Muscle layer of colon (tissue), 2 donors: ENCODE results near the gene SWI5.

Source experiments
- H3K27ac ChIP-seq: one replicate; pipeline ENCODE4 v1.7.0; 2013; ENCODE audit warnings: low read depth, mild to moderate bottlenecking, low read length, moderate library complexity
- H3K27me3 ChIP-seq, 2 donors: one replicate each; pipeline ENCODE4 v1.7.0; 2013; ENCODE audit warnings: low read length in 2 of 2, mild to moderate bottlenecking in 2 of 2; ENCODE audit not compliant: insufficient read depth in 2 of 2, control insufficient read depth in 1 of 2
- H3K36me3 ChIP-seq: one replicate; pipeline ENCODE4 v1.7.0; 2013; ENCODE audit warnings: mild to moderate bottlenecking, low read length; ENCODE audit not compliant: insufficient read depth
- H3K4me1 ChIP-seq: one replicate; pipeline ENCODE4 v1.7.0; 2013; ENCODE audit warnings: mild to moderate bottlenecking, low read length; ENCODE audit not compliant: insufficient read depth
- H3K4me3 ChIP-seq, 2 donors: one replicate each; pipeline ENCODE4 v1.7.0; 2013; ENCODE audit warnings: low read length in 2 of 2, low read depth in 1 of 2, mild to moderate bottlenecking in 1 of 2, moderate library complexity in 1 of 2
- H3K9ac ChIP-seq: one replicate; pipeline ENCODE4 v1.7.0; 2013; ENCODE audit warnings: low read length
- H3K9me3 ChIP-seq: one replicate; pipeline ENCODE4 v1.7.0; 2013; ENCODE audit warnings: mild to moderate bottlenecking, low read length
- donor health status: abdominal sarcoma.
- donor health status: Adenocarcinoma of cecum.

The SWI5 gene

GRCh38 chr9:128310461-128310860, 34.4 kb downstream of the SWI5 start:
- no peak overlapping the region for H3K9ac ChIP-seq
- H3K27ac ChIP-seq: no peak overlapping the region

GRCh38 chr9:128314697-128315096, 38.6 kb downstream of the SWI5 start:
- Histone ChIP-seq H3K4me1 (no peaks in the 10 kb centered on the region), H3K4me3 (no peak overlapping the region), H3K9ac (no peak overlapping the region), H3K27ac (no peak overlapping the region), H3K27me3 (no peaks in the 10 kb centered on the region), H3K9me3 (no peaks in the 10 kb centered on the region), H3K36me3 (peaks cover 50% of the 10 kb centered on the region)

More at GRCh38 chr9:128310461-128310860, 34.4 kb downstream of the SWI5 start:
- Histone ChIP-seq H3K36me3 (peaks cover 35% of the 10 kb centered on the region), H3K4me1 (no peaks in the 10 kb centered on the region), H3K27me3 (no peaks in the 10 kb centered on the region), H3K4me3 (no peak overlapping the region), H3K9me3 (no peaks in the 10 kb centered on the region)

- Histone ChIP-seq H3K4me3 (no peak overlapping the region), H3K36me3 (peaks cover 38% of the 10 kb centered on the region), H3K9me3 (no peaks in the 10 kb centered on the region), H3K27me3 (no peaks in the 10 kb centered on the region), H3K9ac (no peak overlapping the region), H3K27ac (no peak overlapping the region), H3K4me1 (peaks cover 4% of the 10 kb centered on the region)
These were observed 40.3 kb downstream of the SWI5 start for GRCh38 chr9:128316421-128316820.

- Histone ChIP-seq H3K9me3 (no peaks in the 10 kb centered on the region), H3K4me3 (no peak overlapping the region), H3K27me3 (no peaks in the 10 kb centered on the region), H3K9ac (no peak overlapping the region), H3K4me1 (peaks cover 5% of the 10 kb centered on the region), H3K27ac (no peak overlapping the region), H3K36me3 (peaks cover 36% of the 10 kb centered on the region)
These were observed 41.6 kb downstream of the SWI5 start for GRCh38 chr9:128317629-128318028.

- H3K36me3 ChIP-seq: peaks cover 29% of the 10 kb centered on the region
- peaks cover 15% of the 10 kb centered on the region for H3K4me1 ChIP-seq
- H3K27ac ChIP-seq: no peak overlapping the region
- H3K9me3 ChIP-seq: no peaks in the 10 kb centered on the region
- peak overlapping the region; percentile 99 for H3K4me3 ChIP-seq
- no peaks in the 10 kb centered on the region for H3K27me3 ChIP-seq
- no peak overlapping the region for H3K9ac ChIP-seq
These were observed 45.3 kb downstream of the SWI5 start for GRCh38 chr9:128321343-128321742.

GRCh38 chr9:128321879-128322403, 45.9 kb downstream of the SWI5 start:
- Histone ChIP-seq H3K9ac (peak overlapping the region; percentile 89), H3K4me1 (peaks cover 15% of the 10 kb centered on the region), H3K4me3 (peak overlapping the region; percentile 99), H3K27ac (peak overlapping the region; percentile 93), H3K9me3 (no peaks in the 10 kb centered on the region), H3K36me3 (peaks cover 23% of the 10 kb centered on the region), H3K27me3 (no peaks in the 10 kb centered on the region)

GRCh38 chr9:128322404-128323211, 46.5 kb downstream of the SWI5 start, which contains the start of the genes COQ4 and TRUB2:
Gene COQ4, plus strand, starts transcription at chr9:128322839. Its CDS starts 20 bp downstream, at chr9:128322859.
Gene TRUB2, minus strand, starts transcription at chr9:128322447. Its CDS starts 39 bp downstream, at chr9:128322408.
- Histone ChIP-seq H3K4me1 (peaks cover 15% of the 10 kb centered on the region), H3K4me3 (peak within 1 kb of the TSS; percentile 99), H3K9me3 (no peaks in the 10 kb centered on the region), H3K9ac (peak within 1 kb of the TSS; percentile 89), H3K36me3 (peaks cover 19% of the 10 kb centered on the region), H3K27ac (peak within 1 kb of the TSS; percentile 93), H3K27me3 (no peaks in the 10 kb centered on the region)

GRCh38 chr9:128323212-128323730, 47.2 kb downstream of the SWI5 start:
- H3K9me3 ChIP-seq: no peaks in the 10 kb centered on the region
- peaks cover 15% of the 10 kb centered on the region for H3K4me1 ChIP-seq
- peak overlapping the region; percentile 93 for H3K27ac ChIP-seq
- peaks cover 20% of the 10 kb centered on the region for H3K36me3 ChIP-seq
- no peaks in the 10 kb centered on the region for H3K27me3 ChIP-seq
- peak overlapping the region; percentile 89 for H3K9ac ChIP-seq
- H3K4me3 ChIP-seq: peak overlapping the region; percentile 99

- H3K36me3 ChIP-seq: peaks cover 25% of the 10 kb centered on the region
- H3K4me1 ChIP-seq: peaks cover 15% of the 10 kb centered on the region
- peak overlapping the region; percentile 99 for H3K4me3 ChIP-seq
- H3K27me3 ChIP-seq: no peaks in the 10 kb centered on the region
- H3K9ac ChIP-seq: peak overlapping the region; percentile 89
- H3K9me3 ChIP-seq: no peaks in the 10 kb centered on the region
- H3K27ac ChIP-seq: no peak overlapping the region
These were observed 47.7 kb downstream of the SWI5 start for GRCh38 chr9:128323791-128324190.

GRCh38 chr9:128324401-128324800, 48.3 kb downstream of the SWI5 start:
- Histone ChIP-seq H3K9ac (no peak overlapping the region), H3K4me3 (no peak overlapping the region), H3K27ac (no peak overlapping the region), H3K4me1 (peaks cover 15% of the 10 kb centered on the region), H3K27me3 (no peaks in the 10 kb centered on the region), H3K36me3 (peaks cover 28% of the 10 kb centered on the region), H3K9me3 (no peaks in the 10 kb centered on the region)

- Histone ChIP-seq H3K9ac (no peak overlapping the region), H3K27ac (no peak overlapping the region), H3K9me3 (no peaks in the 10 kb centered on the region), H3K36me3 (peaks cover 28% of the 10 kb centered on the region), H3K4me1 (peaks cover 15% of the 10 kb centered on the region), H3K4me3 (no peak overlapping the region), H3K27me3 (no peaks in the 10 kb centered on the region)
These were observed 49.6 kb downstream of the SWI5 start for GRCh38 chr9:128325629-128326028.
